Bronchial epithelial cell (primary cell): ENCODE data around the gene ARHGAP25. TPM values are rescaled to one million over a fixed set of nuclear protein-coding genes. Genes with fewer than 3 reads are reported as not detected.

ENCODE experiments used
- DNase-seq: peaks from one replicate; pipeline ENCODE4 v3.0.0-alpha.2; 2010; ENCODE audit warnings: low read depth
- FAIRE-seq: peaks from 2 replicates; lab custom pipeline; 2011; peaks lifted over from hg19 to GRCh38; lab: Jason Lieb, UNC
- H3K27me3 ChIP-seq: 2 replicates; pipeline ENCODE4 v1.5.1; 2011; ENCODE audit warnings: low read length; ENCODE audit not compliant: control insufficient read depth, insufficient read depth
- H3K36me3 ChIP-seq: 2 replicates; pipeline ENCODE4 v1.5.1; 2011; ENCODE audit warnings: low read length; ENCODE audit not compliant: control insufficient read depth, insufficient read depth
- H3K4me3 ChIP-seq: 2 replicates; pipeline ENCODE4 v1.5.1; 2011; ENCODE audit warnings: mild to moderate bottlenecking, low read depth, low read length, control low read depth
- CTCF ChIP-seq: IDR thresholded peaks from 2 replicates; pipeline ENCODE4 v1.5.1; 2011; ENCODE audit warnings: mild to moderate bottlenecking, moderate library complexity, low read length, control low read depth, inconsistent platforms; ENCODE audit not compliant: insufficient read depth, severe bottlenecking
- total RNA-seq: library from RNA; depleted of rRNA; stranded (reverse); fragments of >200 nt; gene quantifications from 2 replicates; pipeline ENCODE4 v1.2.1, GENCODE V29; 2014

The ARHGAP25 gene
- total RNA-seq, 1 donor from 2014 or later, result 0.79 TPM

GRCh38 chr2:68857855-68858456 lies 123.3 kb downstream of the ARHGAP25 start:
- TF ChIP-seq CTCF, result no peak
- peaks cover 6% of the 10 kb centered on the region for H3K27me3 ChIP-seq
- no peak for FAIRE-seq
- DNase-seq, result peak; percentile 27
- H3K4me3 ChIP-seq, result no peak overlapping the region
- no peaks in the 10 kb centered on the region for H3K36me3 ChIP-seq

- TF ChIP-seq CTCF, result no peak
- no peak for DNase-seq
- no peak for FAIRE-seq
- Histone ChIP-seq H3K4me3 (no peak overlapping the region), H3K27me3 (peaks cover 6% of the 10 kb centered on the region), H3K36me3 (no peaks in the 10 kb centered on the region)
These were observed 125.5 kb downstream of the ARHGAP25 start for GRCh38 chr2:68860111-68860510.

- DNase-seq, result no peak
- Histone ChIP-seq H3K4me3 (no peak overlapping the region), H3K36me3 (no peaks in the 10 kb centered on the region), H3K27me3 (peaks cover 6% of the 10 kb centered on the region)
- no peak for TF ChIP-seq CTCF
- no peak for FAIRE-seq
These were observed 126.7 kb downstream of the ARHGAP25 start for GRCh38 chr2:68861330-68861729.

- FAIRE-seq, result no peak
- peaks cover 4% of the 10 kb centered on the region for H3K27me3 ChIP-seq
These were observed 128.3 kb downstream of the ARHGAP25 start for GRCh38 chr2:68862889-68863288.

GRCh38 chr2:68863996-68864395 lies 129.4 kb downstream of the ARHGAP25 start:
- no peak for TF ChIP-seq CTCF
- FAIRE-seq (no peak), DNase-seq (no peak)
- peaks cover 4% of the 10 kb centered on the region for H3K27me3 ChIP-seq
- no peak overlapping the region for H3K4me3 ChIP-seq
- no peaks in the 10 kb centered on the region for H3K36me3 ChIP-seq

More at GRCh38 chr2:68862889-68863288, 128.3 kb downstream of the ARHGAP25 start:
- no peak for TF ChIP-seq CTCF
- Histone ChIP-seq H3K4me3 (no peak overlapping the region), H3K36me3 (no peaks in the 10 kb centered on the region)
- DNase-seq, result no peak

GRCh38 chr2:68865108-68865507 lies 130.5 kb downstream of the ARHGAP25 start:
- peak; percentile 4 for DNase-seq
- no peak for FAIRE-seq
- no peak for TF ChIP-seq CTCF
- Histone ChIP-seq H3K27me3 (peaks cover 4% of the 10 kb centered on the region), H3K36me3 (no peaks in the 10 kb centered on the region), H3K4me3 (no peak overlapping the region)
